Smooth muscle cell (in vitro differentiated cells): ENCODE measurements around the gene RPL35. TPM values are rescaled to one million over a fixed set of nuclear protein-coding genes. Genes with fewer than 3 reads are reported as not detected.

Experiments
- DNase-seq: peaks from one replicate; lab custom pipeline; 2025; ENCODE audit not compliant: unreplicated experiment; lab: John Stamatoyannopoulos, UW
- H2AFZ ChIP-seq: fragments of 200-600 bp; sonication (generic); 2 replicates; pipeline ENCODE4 v1.6.0; 2016; ENCODE audit warnings: antibody characterized with exemption, low read depth, mild to moderate bottlenecking
- H3F3A ChIP-seq: fragments of 200-600 bp; sonication (generic); 2 replicates; pipeline ENCODE4 v1.6.0; 2017; ENCODE audit warnings: antibody characterized with exemption, low read depth
- H3K27ac ChIP-seq: fragments of 200-600 bp; sonication (generic); 2 replicates; pipeline ENCODE4 v1.5.1; 2016; ENCODE audit warnings: low read depth, mild to moderate bottlenecking
- H3K27me3 ChIP-seq: fragments of 200-600 bp; sonication (generic); 2 replicates; pipeline ENCODE4 v1.6.1; 2016; ENCODE audit warnings: low read depth, mild to moderate bottlenecking
- H3K36me3 ChIP-seq: fragments of 200-600 bp; sonication (generic); 2 replicates; pipeline ENCODE4 v1.5.1; 2016; ENCODE audit warnings: low read depth
- H3K4me1 ChIP-seq: fragments of 200-600 bp; sonication (generic); 2 replicates; pipeline ENCODE4 v1.5.1; 2016; ENCODE audit warnings: low read depth
- H3K4me2 ChIP-seq: fragments of 200-600 bp; sonication (generic); 2 replicates; pipeline ENCODE4 v1.6.0; 2016; ENCODE audit warnings: mild to moderate bottlenecking
- H3K4me3 ChIP-seq: fragments of 200-600 bp; sonication (generic); 2 replicates; pipeline ENCODE4 v1.5.1; 2016; ENCODE audit warnings: mild to moderate bottlenecking
- H3K79me2 ChIP-seq: fragments of 200-600 bp; sonication (generic); 2 replicates; pipeline ENCODE4 v1.6.0; 2016; ENCODE audit warnings: low read depth, mild to moderate bottlenecking
- H3K9ac ChIP-seq: fragments of 200-600 bp; sonication (generic); 2 replicates; pipeline ENCODE4 v1.6.0; 2016; ENCODE audit warnings: low read depth
- H3K9me3 ChIP-seq: fragments of 200-600 bp; sonication (generic); replicated peaks from 2 replicates; pipeline ENCODE4 v1.5.1; 2016; ENCODE audit warnings: low read depth
- H4K20me1 ChIP-seq: fragments of 200-600 bp; sonication (generic); 2 replicates; pipeline ENCODE4 v1.6.0; 2016; ENCODE audit warnings: low read depth
- WGBS: methylation state at CpG from one replicate; pipeline ENCODE4 v1.1.7; 2016; ENCODE audit warnings: low lambda C conversion rate; 5-methylcytosine and 5-hydroxymethylcytosine counted together
- polyA plus RNA-seq: library from polyadenylated mRNA; unstranded; fragments of >200 nt; fragmentation: Nextera tagmentation; extraction: Ambion mirVana; gene quantifications from 2 replicates; pipeline ENCODE4 v1.2.1, GENCODE V29; 2016
- total RNA-seq: library from RNA; depleted of rRNA; stranded (reverse); fragments of >200 nt; gene quantifications from 2 replicates; pipeline ENCODE4 v1.2.3, GENCODE V29; 2014
- TF ChIP-seq, protein P1 (sequence below): fragments of 200-600 bp; sonication (generic); IDR thresholded peaks from 2 replicates; pipeline ENCODE4 v1.5.1; 2017; ENCODE audit warnings: borderline replicate concordance, mild to moderate bottlenecking, antibody characterized with exemption; ENCODE audit not compliant: insufficient read depth, poor library complexity, severe bottlenecking

RPL35 gene
- total and polyA plus RNA-seq, 2 experiments from 2014 or later, result 1,321 to 1,932 TPM

DNA sequence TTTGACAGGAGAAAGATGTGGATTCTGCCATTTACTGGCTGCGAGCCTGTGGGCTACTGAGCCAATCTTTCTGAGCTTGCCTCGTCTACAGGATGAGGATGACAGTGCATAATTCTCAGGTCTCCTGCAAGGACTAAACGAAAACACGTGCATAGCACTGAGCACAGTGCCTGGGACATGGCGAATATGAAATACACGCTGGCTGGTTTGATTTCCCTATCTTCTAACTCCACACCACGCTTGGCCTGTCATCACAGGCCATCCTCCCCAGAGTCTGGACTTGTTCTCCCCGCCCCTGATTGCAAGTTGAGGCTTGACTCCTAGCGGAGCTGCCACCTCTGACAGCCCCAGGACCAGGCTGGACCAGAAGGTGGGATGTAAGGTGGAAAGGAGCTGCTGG, 38.1 kb upstream of the RPL35 start:
- DNase-seq, result no peak
- Histone ChIP-seq H3K27me3 (no peaks in the 10 kb centered on the region), H3K4me1 (no peaks in the 10 kb centered on the region), H3K27ac (no peak overlapping the region), H3K4me3 (no peak overlapping the region), H3K79me2 (no peaks in the 10 kb centered on the region), H3K36me3 (no peaks in the 10 kb centered on the region), H3K9ac (no peak overlapping the region), H3F3A (no peaks in the 10 kb centered on the region), H3K4me2 (no peak overlapping the region), H3K9me3 (no peaks in the 10 kb centered on the region), H2AFZ (no peak overlapping the region), H4K20me1 (no peaks in the 10 kb centered on the region)
- WGBS, result 96% methylated on average over 9 of the region's 9 CpGs
- TF ChIP-seq, protein P1, sequence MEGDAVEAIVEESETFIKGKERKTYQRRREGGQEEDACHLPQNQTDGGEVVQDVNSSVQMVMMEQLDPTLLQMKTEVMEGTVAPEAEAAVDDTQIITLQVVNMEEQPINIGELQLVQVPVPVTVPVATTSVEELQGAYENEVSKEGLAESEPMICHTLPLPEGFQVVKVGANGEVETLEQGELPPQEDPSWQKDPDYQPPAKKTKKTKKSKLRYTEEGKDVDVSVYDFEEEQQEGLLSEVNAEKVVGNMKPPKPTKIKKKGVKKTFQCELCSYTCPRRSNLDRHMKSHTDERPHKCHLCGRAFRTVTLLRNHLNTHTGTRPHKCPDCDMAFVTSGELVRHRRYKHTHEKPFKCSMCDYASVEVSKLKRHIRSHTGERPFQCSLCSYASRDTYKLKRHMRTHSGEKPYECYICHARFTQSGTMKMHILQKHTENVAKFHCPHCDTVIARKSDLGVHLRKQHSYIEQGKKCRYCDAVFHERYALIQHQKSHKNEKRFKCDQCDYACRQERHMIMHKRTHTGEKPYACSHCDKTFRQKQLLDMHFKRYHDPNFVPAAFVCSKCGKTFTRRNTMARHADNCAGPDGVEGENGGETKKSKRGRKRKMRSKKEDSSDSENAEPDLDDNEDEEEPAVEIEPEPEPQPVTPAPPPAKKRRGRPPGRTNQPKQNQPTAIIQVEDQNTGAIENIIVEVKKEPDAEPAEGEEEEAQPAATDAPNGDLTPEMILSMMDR, result no peak

- H3K36me3 ChIP-seq, result no peaks in the 10 kb centered on the region
- no peak for DNase-seq
These were observed 36.1 kb upstream of the RPL35 start for GRCh38 chr9:124897570-124898460.

GRCh38 chr9:124894741-124895170, 33.0 kb upstream of the RPL35 start:
- Histone ChIP-seq H3K36me3 (no peaks in the 10 kb centered on the region), H3K4me2 (no peak overlapping the region)
- no peak for DNase-seq

More at GRCh38 chr9:124897570-124898460, 36.1 kb upstream of the RPL35 start:
- 96% methylated on average over 6 of the region's 6 CpGs for WGBS
- no peak overlapping the region for H3K4me2 ChIP-seq
- no peak overlapping the region for H3K9ac ChIP-seq
- no peaks in the 10 kb centered on the region for H3K4me1 ChIP-seq
- no peak overlapping the region for H3K4me3 ChIP-seq
- no peaks in the 10 kb centered on the region for H3F3A ChIP-seq
- no peak overlapping the region for H2AFZ ChIP-seq
- no peak overlapping the region for H3K27ac ChIP-seq
- H3K27me3 ChIP-seq, result no peaks in the 10 kb centered on the region
- no peaks in the 10 kb centered on the region for H3K9me3 ChIP-seq
- no peaks in the 10 kb centered on the region for H3K79me2 ChIP-seq
- H4K20me1 ChIP-seq, result no peaks in the 10 kb centered on the region
- TF ChIP-seq, protein P1, result no peak

More at GRCh38 chr9:124894741-124895170, 33.0 kb upstream of the RPL35 start:
- H3K4me3 ChIP-seq, result no peak overlapping the region
- no peaks in the 10 kb centered on the region for H3K27me3 ChIP-seq
- no peaks in the 10 kb centered on the region for H3K79me2 ChIP-seq
- no peaks in the 10 kb centered on the region for H3K4me1 ChIP-seq
- no peak overlapping the region for H3K27ac ChIP-seq
- H3F3A ChIP-seq, result no peaks in the 10 kb centered on the region
- no peak overlapping the region for H2AFZ ChIP-seq
- no peaks in the 10 kb centered on the region for H3K9me3 ChIP-seq
- TF ChIP-seq, protein P1, result peak; percentile 36
- H3K9ac ChIP-seq, result no peak overlapping the region
- no peaks in the 10 kb centered on the region for H4K20me1 ChIP-seq
